B cell (primary cell): ENCODE data around the gene NPR1. TPM values are rescaled to one million over a fixed set of nuclear protein-coding genes. Genes with fewer than 3 reads are reported as not detected.

Experiments used
- ATAC-seq: fragments of 200-7000 bp; cut with Tn5 transposase; one replicate; pipeline ENCODE4 v1.10.0; 2021; ENCODE audit warnings: low read depth, mild to moderate bottlenecking, moderate number of reproducible peaks, moderate library complexity
- CTCF ChIA-PET: fragments of 350-600 bp; sonication (Branson Sonifier 250); formaldehyde crosslinking; loops from one replicate; lab custom pipeline; 2021; ENCODE audit warnings: antibody characterized with exemption, inconsistent platforms; lab: Charles Lee
- POLR2A ChIA-PET: fragments of 350-600 bp; sonication (Branson Sonifier 250); formaldehyde crosslinking; loops from one replicate; lab custom pipeline; 2021; ENCODE audit warnings: antibody characterized with exemption; lab: Charles Lee
- DNase-seq: peaks from one replicate; pipeline ENCODE4 v3.0.0; 2013
- H2AFZ ChIP-seq: 2 replicates; pipeline ENCODE4 v1.6.1; 2012; ENCODE audit warnings: mild to moderate bottlenecking, low read depth, low read length; ENCODE audit not compliant: insufficient read depth, poor library complexity, severe bottlenecking
- H3K27ac ChIP-seq, 2 donors: 1 replicate in 1 of 2; 2 replicates in 1 of 2; pipeline ENCODE4 v1.5.1; 2012 to 2013; ENCODE audit warnings: low read length in 2 of 2, mild to moderate bottlenecking in 2 of 2, moderate library complexity in 1 of 2
- H3K27me3 ChIP-seq, 4 experiments: fragments of 200-600 bp in 1 of 4; sonication (generic) in 1 of 4; replicated peaks in 1 of 4; 1 replicate in 2 of 4; 2 replicates in 2 of 4; pipeline versions ENCODE4 v1.6.1 to v1.7.0; 2013 to 2016; ENCODE audit warnings: low read length in 3 of 4, mild to moderate bottlenecking in 2 of 4, mixed read lengths in 1 of 4, moderate library complexity in 1 of 4; ENCODE audit not compliant: insufficient read depth in 4 of 4, control insufficient read depth in 3 of 4; ENCODE audit errors: control extremely low read depth in 1 of 4
- H3K36me3 ChIP-seq, 2 experiments: replicated peaks in 1 of 2; 1 replicate in 1 of 2; 2 replicates in 1 of 2; pipeline versions ENCODE4 v1.6.1 to v1.7.1; 2013; ENCODE audit warnings: low read length in 1 of 2; ENCODE audit not compliant: insufficient read depth in 2 of 2, control insufficient read depth in 1 of 2; ENCODE audit errors: control extremely low read depth in 1 of 2, extremely low read depth in 1 of 2
- H3K4me1 ChIP-seq, 2 donors: fragments of 200-600 bp in 1 of 2; sonication (generic) in 1 of 2; 1 replicate in 1 of 2; 2 replicates in 1 of 2; pipeline versions ENCODE4 v1.5.1 to v1.6.1; 2013 to 2017; ENCODE audit warnings: low read length in 2 of 2; ENCODE audit not compliant: control insufficient read depth in 2 of 2, insufficient read depth in 2 of 2
- H3K4me2 ChIP-seq: replicated peaks from 2 replicates; pipeline ENCODE3; 2012; ENCODE audit warnings: mild to moderate bottlenecking, low read depth, low read length; ENCODE audit not compliant: poor library complexity, severe bottlenecking
- H3K4me3 ChIP-seq, 5 experiments: fragments of 200-600 bp in 1 of 5; sonication (generic) in 1 of 5; 1 replicate in 3 of 5; 2 replicates in 2 of 5; pipeline versions ENCODE4 v1.5.1 to v1.7.0; 2011 to 2016; ENCODE audit warnings: low read length in 4 of 5, mild to moderate bottlenecking in 4 of 5, low read depth in 2 of 5, control low read depth in 1 of 5, moderate library complexity in 1 of 5; ENCODE audit not compliant: insufficient read depth in 1 of 5; ENCODE audit errors: control extremely low read depth in 1 of 5, extremely low read depth in 1 of 5
- H3K79me2 ChIP-seq: fragments of 200-600 bp; sonication (generic); one replicate; pipeline ENCODE4 v1.6.0; 2016; ENCODE audit warnings: low read length; ENCODE audit not compliant: control insufficient read depth, insufficient read depth
- H3K9ac ChIP-seq: fragments of 200-600 bp; sonication (generic); 2 replicates; pipeline ENCODE4 v1.6.1; 2017; ENCODE audit warnings: mild to moderate bottlenecking, low read length, moderate library complexity
- H3K9me3 ChIP-seq, 3 donors: one replicate each; pipeline versions ENCODE4 v1.6.1 to v1.7.1; 2013; ENCODE audit warnings: low read length in 2 of 3; ENCODE audit not compliant: control insufficient read depth in 2 of 3, insufficient read depth in 1 of 3; ENCODE audit errors: control extremely low read depth in 1 of 3
- H4K20me1 ChIP-seq: 2 replicates; pipeline ENCODE4 v1.6.0; 2012; ENCODE audit warnings: mild to moderate bottlenecking, low read length; ENCODE audit not compliant: insufficient read depth, control insufficient read depth, poor library complexity, severe bottlenecking
- H3K27ac Mint-ChIP-seq: one replicate; pipeline ENCODE4 v1.8.0; 2021; ENCODE audit warnings: mixed read lengths
- H3K27me3 Mint-ChIP-seq: one replicate; pipeline ENCODE4 v1.8.0; 2021; ENCODE audit warnings: mixed read lengths
- H3K4me1 Mint-ChIP-seq: one replicate; pipeline ENCODE4 v1.8.0; 2021; ENCODE audit warnings: mixed read lengths
- H3K4me3 Mint-ChIP-seq: one replicate; pipeline ENCODE4 v1.8.0; 2021; ENCODE audit warnings: mixed read lengths
- H3K9me3 Mint-ChIP-seq: one replicate; pipeline ENCODE4 v1.8.0; 2022; ENCODE audit warnings: mixed read lengths; ENCODE audit not compliant: insufficient read depth
- CTCF ChIP-seq: fragments of 200-600 bp; IDR thresholded peaks from one replicate; pipeline ENCODE4 v1.8.0; 2022; ENCODE audit warnings: antibody characterized with exemption, mild to moderate bottlenecking
- EZH2 ChIP-seq: IDR thresholded peaks from 2 replicates; pipeline ENCODE4 v1.6.1; 2012; ENCODE audit warnings: borderline replicate concordance, low read depth, mild to moderate bottlenecking, moderate library complexity, low read length; ENCODE audit not compliant: insufficient read depth, poor library complexity, severe bottlenecking
- WGBS: methylation state at CpG from one replicate; pipeline ENCODE4 v1.1.5; 2013; ENCODE audit warnings: missing lambda C conversion rate; ENCODE audit not compliant: insufficient coverage; 5-methylcytosine and 5-hydroxymethylcytosine counted together
- intact Hi-C: fragments of 100-400 bp; cut with micrococcal nuclease; formaldehyde crosslinking; loops from one replicate; pipeline ENCODE4 v1.10.0; 2022
- polyA plus RNA-seq: library from polyadenylated mRNA; depleted of rRNA; stranded (reverse); fragments of >200 nt; gene quantifications from 2 replicates; pipeline ENCODE4 v1.2.3, GENCODE V29; 2012
- total RNA-seq, 2 donors: library from RNA; stranded (reverse); fragments of 120-200 nt in 1 of 2; gene quantifications; 1 replicate in 1 of 2; 2 replicates in 1 of 2; pipeline versions ENCODE4 v1.2.3 to v1.2.4, GENCODE V29; 2013 to 2022

The NPR1 gene
- total and polyA plus RNA-seq, 2 donors (not counting 1 experiment from before 2014, with no cell fraction given): 0.37 TPM; not detected in 1

- no peak overlapping the region for H3K27ac Mint-ChIP-seq
- DNase-seq (no peak), ATAC-seq (no peak)
- Histone ChIP-seq H3K27ac (peak overlapping the region in 1 of 2 donors; percentile 6), H3K4me2 (no peak overlapping the region), H3K4me3 (no peak overlapping the region), H3K36me3 (peaks cover 45 to 94% of the 10 kb centered on the region in 2 experiments), H3K9me3 (no peaks in the 10 kb centered on the region), H3K79me2 (peaks cover 50% of the 10 kb centered on the region), H3K27me3 (no peaks in the 10 kb centered on the region), H3K4me1 (no peaks in the 10 kb centered on the region), H4K20me1 (peaks cover 14% of the 10 kb centered on the region), H3K9ac (no peak overlapping the region), H2AFZ (no peak overlapping the region)
- TF ChIP-seq EZH2 (no peak), CTCF (no peak)
- POLR2A ChIA-PET: interaction anchor here (0.6 to 2.2 kb wide), 2 partner anchors 9 to 506 kb away, joined by 7 to 8 read pairs; partner anchors contain the start of gene CHTOP
- peaks cover 20% of the 10 kb centered on the region for H3K4me1 Mint-ChIP-seq
- WGBS: no CpG with 5 or more reads among the region's 11 CpGs
- no peak overlapping the region for H3K4me3 Mint-ChIP-seq
- CTCF ChIA-PET: interaction anchor here (0.9 to 3.3 kb wide), 3 partner anchors 43 to 148 kb away, joined by 3 to 8 read pairs (median 5); no protein-coding TSS in a partner anchor
- no peaks in the 10 kb centered on the region for H3K9me3 Mint-ChIP-seq
- no peaks in the 10 kb centered on the region for H3K27me3 Mint-ChIP-seq
- intact Hi-C loops: no loop called here
These were observed 35.4 kb upstream of the NPR1 start for GRCh38 chr1:153643100-153643499.

GRCh38 chr1:153643816-153644215 is 34.7 kb upstream of the NPR1 start:
- Histone ChIP-seq H4K20me1 (peaks cover 12% of the 10 kb centered on the region), H3K27me3 (no peaks in the 10 kb centered on the region), H2AFZ (no peak overlapping the region), H3K9ac (no peak overlapping the region), H3K36me3 (peaks cover 42 to 87% of the 10 kb centered on the region in 2 experiments), H3K4me2 (no peak overlapping the region), H3K27ac (peak overlapping the region in 1 of 2 donors; percentile 6), H3K79me2 (peaks cover 43% of the 10 kb centered on the region), H3K4me3 (no peak overlapping the region), H3K4me1 (no peaks in the 10 kb centered on the region), H3K9me3 (no peaks in the 10 kb centered on the region)
- TF ChIP-seq CTCF: no peak
- TF ChIP-seq EZH2: no peak
- ChIA-PET CTCF (interaction anchor here (0.6 to 3.3 kb wide), 7 partner anchors 9 to 148 kb away, joined by 3 to 8 read pairs (median 3); no protein-coding TSS in a partner anchor), POLR2A (interaction anchor here (2.2 kb wide), 1 partner anchor 10 kb away, joined by 7 read pairs; the partner anchor contains the start of gene CHTOP)
- Mint-ChIP-seq H3K27me3 (no peaks in the 10 kb centered on the region), H3K4me1 (peaks cover 20% of the 10 kb centered on the region), H3K9me3 (no peaks in the 10 kb centered on the region), H3K4me3 (no peak overlapping the region), H3K27ac (peak overlapping the region; percentile 0)
- DNase-seq (no peak), ATAC-seq (no peak)
- intact Hi-C loops: no loop called here
